Measurements from ENCODE around the gene FHAD1.

Gene FHAD1

DNA sequence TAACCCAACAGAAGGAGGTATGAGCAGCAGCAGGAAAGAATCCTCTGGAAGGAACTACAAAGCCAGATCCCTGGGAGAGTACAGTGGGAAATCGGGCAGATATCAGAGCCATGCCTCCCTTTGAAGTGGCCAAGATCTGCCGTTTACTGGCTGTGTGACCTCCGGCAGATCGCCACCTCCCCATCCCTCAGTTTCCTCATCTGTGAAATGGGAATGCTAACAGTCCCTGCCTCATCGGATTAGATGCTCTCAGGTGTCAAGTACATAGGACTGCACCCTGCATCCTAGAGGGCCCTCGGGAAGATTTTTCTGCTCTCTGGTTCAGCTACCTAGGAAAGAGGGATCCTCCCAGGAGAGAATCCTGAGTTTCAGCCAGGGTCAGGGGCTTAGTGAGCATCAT lies 102.1 kb downstream of the FHAD1 start:
- H3K79me1 ChIP-seq (replicated peaks; ENCODE audit: low read length, poor library complexity, severe bottlenecking): no peaks in the 10 kb centered on the region
- H2AFZ ChIP-seq (ENCODE audit: low read depth, low read length): no peak overlapping the region
- no peak overlapping the region for H3K18ac ChIP-seq (ENCODE audit: low read depth in 1 of 2, low read length in 2 of 2)
- H3K23ac ChIP-seq (ENCODE audit: low read length in 2 of 2): no peak overlapping the region
- no peak for DNase-seq
- no peak overlapping the region for H2BK120ac ChIP-seq (ENCODE audit: low read depth, low read length)
- H3K4me1 ChIP-seq (ENCODE audit: control insufficient read depth, insufficient read depth, low read depth, low read length): peaks cover 13% of the 10 kb centered on the region
- H3K36me3 ChIP-seq (ENCODE audit: control insufficient read depth in 1 of 2, insufficient read depth in 2 of 2, low read depth in 1 of 2, low read length in 2 of 2): no peaks in the 10 kb centered on the region
- no peak overlapping the region for H4K91ac ChIP-seq (ENCODE audit: low read length)
- H3K27ac ChIP-seq (ENCODE audit: low read length, poor library complexity, severe bottlenecking): no peak overlapping the region
- no peak overlapping the region for H3K4me2 ChIP-seq (ENCODE audit: low read length, poor library complexity, severe bottlenecking)
- H2BK12ac ChIP-seq (ENCODE audit: low read length in 2 of 2): no peak overlapping the region
- no peak overlapping the region for H3K9ac ChIP-seq (ENCODE audit: low read length)
- H3K27me3 ChIP-seq (ENCODE audit: control insufficient read depth in 1 of 2, insufficient read depth in 1 of 2, low read length in 2 of 2): peaks cover 0 to 9% of the 10 kb centered on the region in 2 experiments
- 98% methylated on average over 6 of the region's 6 CpGs for WGBS
- no peaks in the 10 kb centered on the region for H3K9me3 ChIP-seq (ENCODE audit: control insufficient read depth, low read length)
- H3K14ac ChIP-seq (ENCODE audit: low read length in 2 of 2): no peak overlapping the region
- no peak overlapping the region for H2BK5ac ChIP-seq (ENCODE audit: low read depth, low read length, poor library complexity, severe bottlenecking)
- H2BK15ac ChIP-seq (ENCODE audit: low read depth, poor library complexity, severe bottlenecking): no peak overlapping the region
- no peak overlapping the region for H4K8ac ChIP-seq (ENCODE audit: low read length)
- H2AK5ac ChIP-seq (ENCODE audit: low read length, severe bottlenecking): no peak overlapping the region
- no peak overlapping the region for H3K4me3 ChIP-seq (ENCODE audit: insufficient read depth in 1 of 2, low read depth in 1 of 2, low read length in 2 of 2)
- no peak overlapping the region for H3K4ac ChIP-seq (ENCODE audit: low read depth in 1 of 2, low read length in 2 of 2)

DNA sequence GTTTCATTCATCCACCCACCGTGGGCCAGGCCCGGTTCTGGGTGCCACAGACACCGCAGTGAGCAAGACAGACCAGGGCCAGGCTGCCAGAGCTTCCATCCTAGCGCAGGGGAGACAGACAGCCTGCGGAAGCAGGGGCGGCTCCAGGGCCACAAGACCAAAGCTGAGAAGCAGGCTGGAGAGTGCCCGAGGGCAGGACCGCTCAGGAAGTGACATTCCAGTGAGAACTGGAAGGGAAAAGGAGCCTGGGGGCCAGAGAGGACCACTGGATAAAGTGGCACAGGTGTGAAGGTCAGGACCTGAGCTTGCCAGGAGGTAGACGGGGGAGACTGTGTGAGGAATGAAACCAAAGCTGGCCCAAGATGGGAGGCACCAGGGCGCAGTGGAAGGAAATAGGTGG lies 103.1 kb downstream of the FHAD1 start:
- no peaks in the 10 kb centered on the region for H3K79me1 ChIP-seq (replicated peaks; ENCODE audit: low read length, poor library complexity, severe bottlenecking)
- H2BK15ac ChIP-seq (ENCODE audit: low read depth, poor library complexity, severe bottlenecking): peak overlapping the region; percentile 60
- no peak overlapping the region for H2BK12ac ChIP-seq (ENCODE audit: low read length in 2 of 2)
- H3K36me3 ChIP-seq (ENCODE audit: control insufficient read depth in 1 of 2, insufficient read depth in 2 of 2, low read depth in 1 of 2, low read length in 2 of 2): no peaks in the 10 kb centered on the region
- H2BK120ac ChIP-seq (ENCODE audit: low read depth, low read length): no peak overlapping the region
- no peak overlapping the region for H4K8ac ChIP-seq (ENCODE audit: low read length)
- H2AK5ac ChIP-seq (ENCODE audit: low read length, severe bottlenecking): no peak overlapping the region
- H3K23ac ChIP-seq (ENCODE audit: low read length in 2 of 2): no peak overlapping the region
- peaks cover 15% of the 10 kb centered on the region for H3K4me1 ChIP-seq (ENCODE audit: control insufficient read depth, insufficient read depth, low read depth, low read length)
- H3K9ac ChIP-seq (ENCODE audit: low read length): no peak overlapping the region
- no peak overlapping the region for H2BK5ac ChIP-seq (ENCODE audit: low read depth, low read length, poor library complexity, severe bottlenecking)
- peak overlapping the region; percentile 35 for H4K91ac ChIP-seq (ENCODE audit: low read length)
- H3K9me3 ChIP-seq (ENCODE audit: control insufficient read depth, low read length): no peaks in the 10 kb centered on the region
- H3K4me2 ChIP-seq (ENCODE audit: low read length, poor library complexity, severe bottlenecking): no peak overlapping the region
- DNase-seq: no peak
- no peak overlapping the region for H3K27ac ChIP-seq (ENCODE audit: low read length, poor library complexity, severe bottlenecking)
- WGBS: 86% methylated on average over 10 of the region's 10 CpGs
- H3K14ac ChIP-seq (ENCODE audit: low read length in 2 of 2): no peak overlapping the region
- no peak overlapping the region for H3K4ac ChIP-seq (ENCODE audit: low read depth in 1 of 2, low read length in 2 of 2)
- no peak overlapping the region for H2AFZ ChIP-seq (ENCODE audit: low read depth, low read length)
- H3K4me3 ChIP-seq (ENCODE audit: insufficient read depth in 1 of 2, low read depth in 1 of 2, low read length in 2 of 2): no peak overlapping the region
- peaks cover 0 to 3% of the 10 kb centered on the region in 2 experiments for H3K27me3 ChIP-seq (ENCODE audit: control insufficient read depth in 1 of 2, insufficient read depth in 1 of 2, low read length in 2 of 2)
- no peak overlapping the region for H3K18ac ChIP-seq (ENCODE audit: low read depth in 1 of 2, low read length in 2 of 2)

DNA sequence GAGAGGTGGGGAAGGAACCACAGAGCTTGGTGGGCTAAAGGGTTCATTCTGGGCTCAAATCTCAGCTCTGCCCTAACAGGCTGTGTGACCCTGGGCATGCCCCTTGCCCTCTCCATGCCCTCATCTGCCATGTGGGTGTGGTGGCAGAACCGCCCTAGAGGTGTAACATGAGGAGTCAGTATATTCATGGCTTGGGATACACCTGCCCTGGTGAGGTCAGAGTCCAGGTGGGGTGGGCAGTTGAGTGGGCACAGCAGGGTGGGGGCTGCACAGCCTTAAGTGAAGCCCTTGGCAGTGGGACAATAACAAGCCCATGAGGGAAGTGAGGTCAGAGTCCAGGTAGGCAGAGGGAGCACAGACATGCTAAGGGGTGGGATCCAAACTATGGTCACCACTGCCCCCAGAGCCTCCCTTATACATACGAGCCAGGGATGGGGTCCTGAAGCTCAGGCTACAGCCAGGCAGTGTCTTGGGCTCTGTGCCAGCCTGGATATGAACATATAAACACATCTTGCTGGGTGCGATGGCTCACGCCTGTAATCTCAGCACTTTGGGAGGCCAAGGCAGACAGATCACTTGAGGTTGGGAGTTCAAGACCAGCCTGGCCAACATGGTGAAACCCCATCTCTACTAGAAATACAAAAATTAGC lies 103.7 kb downstream of the FHAD1 start:
- no peak overlapping the region for H4K8ac ChIP-seq (ENCODE audit: low read length)

DNA sequence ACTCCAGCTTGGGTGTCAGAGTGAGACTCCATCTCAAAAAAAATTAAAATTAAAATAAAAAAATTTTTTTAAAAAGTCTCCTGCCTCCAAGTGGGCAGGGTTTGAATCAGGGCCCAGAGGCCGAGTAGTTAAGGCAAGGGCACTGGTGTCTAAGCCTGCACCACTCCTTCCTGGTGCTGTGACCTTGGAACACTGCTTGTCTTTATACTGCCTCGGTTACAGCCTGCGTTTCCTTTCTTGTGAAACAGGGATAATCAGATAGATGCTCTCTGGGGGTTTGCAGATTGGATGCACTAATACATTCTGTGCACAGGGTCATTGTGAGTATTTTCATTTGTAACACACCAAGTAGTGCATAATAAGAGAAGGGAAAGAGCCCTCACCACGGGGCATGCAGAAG lies 104.3 kb downstream of the FHAD1 start:
- 94% methylated on average over 4 of the region's 4 CpGs for WGBS
- Histone ChIP-seq H2BK15ac (ENCODE audit: low read depth, poor library complexity, severe bottlenecking) (no peak overlapping the region), H2BK12ac (ENCODE audit: low read length in 2 of 2) (no peak overlapping the region), H3K4me2 (ENCODE audit: low read length, poor library complexity, severe bottlenecking) (no peak overlapping the region), H3K36me3 (ENCODE audit: control insufficient read depth in 1 of 2, insufficient read depth in 2 of 2, low read depth in 1 of 2, low read length in 2 of 2) (no peaks in the 10 kb centered on the region), H2BK120ac (ENCODE audit: low read depth, low read length) (no peak overlapping the region), H2BK5ac (ENCODE audit: low read depth, low read length, poor library complexity, severe bottlenecking) (no peak overlapping the region), H2AK5ac (ENCODE audit: low read length, severe bottlenecking) (no peak overlapping the region), H3K27ac (ENCODE audit: low read length, poor library complexity, severe bottlenecking) (no peak overlapping the region), H3K18ac (ENCODE audit: low read depth in 1 of 2, low read length in 2 of 2) (no peak overlapping the region), H3K9me3 (ENCODE audit: control insufficient read depth, low read length) (no peaks in the 10 kb centered on the region), H2AFZ (ENCODE audit: low read depth, low read length) (no peak overlapping the region), H3K79me1 (replicated peaks; ENCODE audit: low read length, poor library complexity, severe bottlenecking) (no peaks in the 10 kb centered on the region), H3K9ac (ENCODE audit: low read length) (no peak overlapping the region), H3K4me3 (ENCODE audit: insufficient read depth in 1 of 2, low read depth in 1 of 2, low read length in 2 of 2) (no peak overlapping the region), H4K91ac (ENCODE audit: low read length) (no peak overlapping the region), H4K8ac (ENCODE audit: low read length) (no peak overlapping the region), H3K23ac (ENCODE audit: low read length in 2 of 2) (no peak overlapping the region), H3K14ac (ENCODE audit: low read length in 2 of 2) (no peak overlapping the region), H3K4me1 (ENCODE audit: control insufficient read depth, insufficient read depth, low read depth, low read length) (peaks cover 19% of the 10 kb centered on the region), H3K4ac (ENCODE audit: low read depth in 1 of 2, low read length in 2 of 2) (no peak overlapping the region), H3K27me3 (ENCODE audit: control insufficient read depth in 1 of 2, insufficient read depth in 1 of 2, low read length in 2 of 2) (no peaks in the 10 kb centered on the region)
- DNase-seq: no peak

More for the DNA sequence above, 103.7 kb downstream of the FHAD1 start:
- no peak overlapping the region for H2AFZ ChIP-seq (ENCODE audit: low read depth, low read length)
- WGBS: 94% methylated on average over 4 of the region's 4 CpGs
- H4K91ac ChIP-seq (ENCODE audit: low read length): peak overlapping the region; percentile 35
- H3K23ac ChIP-seq (ENCODE audit: low read length in 2 of 2): no peak overlapping the region
- no peaks in the 10 kb centered on the region for H3K9me3 ChIP-seq (ENCODE audit: control insufficient read depth, low read length)
- no peak overlapping the region for H3K27ac ChIP-seq (ENCODE audit: low read length, poor library complexity, severe bottlenecking)
- H3K4me2 ChIP-seq (ENCODE audit: low read length, poor library complexity, severe bottlenecking): no peak overlapping the region
- no peak overlapping the region for H2AK5ac ChIP-seq (ENCODE audit: low read length, severe bottlenecking)
- no peak overlapping the region for H2BK12ac ChIP-seq (ENCODE audit: low read length in 2 of 2)
- H2BK15ac ChIP-seq (ENCODE audit: low read depth, poor library complexity, severe bottlenecking): no peak overlapping the region
- H3K36me3 ChIP-seq (ENCODE audit: control insufficient read depth in 1 of 2, insufficient read depth in 2 of 2, low read depth in 1 of 2, low read length in 2 of 2): no peaks in the 10 kb centered on the region
- H3K79me1 ChIP-seq (replicated peaks; ENCODE audit: low read length, poor library complexity, severe bottlenecking): no peaks in the 10 kb centered on the region
- no peak for DNase-seq
- no peak overlapping the region for H3K18ac ChIP-seq (ENCODE audit: low read depth in 1 of 2, low read length in 2 of 2)
- no peak overlapping the region for H3K4me3 ChIP-seq (ENCODE audit: insufficient read depth in 1 of 2, low read depth in 1 of 2, low read length in 2 of 2)
- H3K4ac ChIP-seq (ENCODE audit: low read depth in 1 of 2, low read length in 2 of 2): peak overlapping the region in 1 of 2 experiments; percentile 6
- no peak overlapping the region for H3K9ac ChIP-seq (ENCODE audit: low read length)
- peaks cover 19% of the 10 kb centered on the region for H3K4me1 ChIP-seq (ENCODE audit: control insufficient read depth, insufficient read depth, low read depth, low read length)
- H3K14ac ChIP-seq (ENCODE audit: low read length in 2 of 2): no peak overlapping the region
- no peaks in the 10 kb centered on the region for H3K27me3 ChIP-seq (ENCODE audit: control insufficient read depth in 1 of 2, insufficient read depth in 1 of 2, low read length in 2 of 2)
- no peak overlapping the region for H2BK120ac ChIP-seq (ENCODE audit: low read depth, low read length)
- H2BK5ac ChIP-seq (ENCODE audit: low read depth, low read length, poor library complexity, severe bottlenecking): no peak overlapping the region

Measured in mesenchymal stem cell (in vitro differentiated cells and primary cell).